Natural killer cell treated with Interleukin-12 subunit alpha and Interleukin-12 subunit beta and Interleukin-15 and Interleukin-18, amount 100 ng/mL, for 72 hours (primary cell): ENCODE results near the gene ATG16L1. TPM values are rescaled to one million over a fixed set of nuclear protein-coding genes. Genes with fewer than 3 reads are reported as not detected.
A peak's percentile ranks its signal among the peaks of the same experiment; 100 is the strongest.

ENCODE experiments used
- ATAC-seq, 2 donors: fragments of 150-1000 bp; cut with Tn5 transposase in 1 of 2; sonication (Bioruptor Pico), chemical (Tn5 transposase) in 1 of 2; 2 replicates each; pipeline ENCODE4 v1.10.0; 2021
- DNase-seq: peaks from one replicate; pipeline ENCODE4 v3.0.0; 2022; ENCODE audit warnings: low spot score
- H3K27ac Mint-ChIP-seq, 2 donors: 1 replicate in 1 of 2; 2 replicates in 1 of 2; pipeline ENCODE4 v1.8.0; 2022; ENCODE audit warnings: mixed read lengths in 2 of 2, mild to moderate bottlenecking in 1 of 2, moderate library complexity in 1 of 2
- H3K27me3 Mint-ChIP-seq, 2 donors: 1 replicate in 1 of 2; 2 replicates in 1 of 2; pipeline ENCODE4 v1.8.0; 2022; ENCODE audit warnings: mixed read lengths in 2 of 2
- H3K36me3 Mint-ChIP-seq: one replicate; pipeline ENCODE4 v1.8.0; 2022; ENCODE audit warnings: mixed read lengths
- H3K4me1 Mint-ChIP-seq, 2 donors: 1 replicate in 1 of 2; 2 replicates in 1 of 2; pipeline ENCODE4 v1.8.0; 2022; ENCODE audit warnings: low read depth in 2 of 2, mixed read lengths in 2 of 2, mild to moderate bottlenecking in 1 of 2
- H3K4me3 Mint-ChIP-seq: one replicate; pipeline ENCODE4 v1.8.0; 2022; ENCODE audit warnings: mixed read lengths
- H3K9me3 Mint-ChIP-seq: 2 replicates; pipeline ENCODE4 v1.8.0; 2022; ENCODE audit warnings: mixed read lengths
- total RNA-seq, 2 donors: library from RNA; stranded (reverse); gene quantifications; one replicate each; pipeline ENCODE4 v1.2.3, GENCODE V29; 2022

ATG16L1 gene
- total RNA-seq, 2 donors from 2014 or later: 39.5 to 78.6 TPM

DNA sequence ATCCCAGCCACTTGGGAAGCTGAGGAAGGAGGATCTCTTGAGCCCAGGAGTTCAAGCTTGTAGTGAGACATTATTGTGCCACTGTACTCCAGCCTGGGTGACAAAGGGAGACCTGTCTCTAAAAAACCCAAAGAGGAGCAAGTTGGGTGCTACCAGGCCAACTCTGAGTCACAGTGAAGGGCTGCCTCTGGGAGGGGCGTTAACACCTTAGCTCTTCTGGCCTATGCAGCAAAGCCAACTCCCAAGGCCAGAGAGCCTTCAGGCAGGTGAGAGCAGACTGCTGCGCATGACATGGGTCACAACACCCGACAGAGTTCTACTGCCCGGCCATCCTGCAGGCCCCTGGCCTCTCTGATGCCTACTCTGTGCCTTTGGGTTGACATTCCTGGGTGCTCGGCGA, 32.6 kb upstream of the ATG16L1 start:
- no peaks in the 10 kb centered on the region for H3K9me3 Mint-ChIP-seq
- no peaks in the 10 kb centered on the region for H3K36me3 Mint-ChIP-seq
- no peaks in the 10 kb centered on the region for H3K27me3 Mint-ChIP-seq
- no peak overlapping the region for H3K4me3 Mint-ChIP-seq
- no peak overlapping the region for H3K27ac Mint-ChIP-seq
- H3K4me1 Mint-ChIP-seq: peaks cover 0 to 2% of the 10 kb centered on the region in 2 donors
- ATAC-seq (no peak), DNase-seq (no peak)

DNA sequence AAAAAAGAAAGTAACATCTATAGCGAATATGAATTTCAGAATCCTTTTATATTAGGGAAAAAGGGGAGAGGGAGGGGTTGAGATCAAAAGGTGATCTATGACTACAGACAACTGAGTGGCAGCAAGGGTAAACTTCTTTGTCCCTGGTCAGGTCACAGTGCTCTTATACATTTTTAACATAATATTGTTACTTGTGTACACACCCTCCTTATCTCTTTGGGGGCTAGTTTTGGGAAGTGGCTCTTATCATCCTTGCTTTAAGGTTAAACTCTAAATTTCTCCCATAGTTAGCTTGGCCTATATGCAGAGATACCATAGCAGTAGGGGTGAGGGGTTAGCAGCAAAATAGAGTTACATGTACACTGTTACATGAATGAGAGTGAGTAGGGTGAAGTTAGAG, 31.6 kb upstream of the ATG16L1 start:
- DNase-seq (no peak), ATAC-seq (no peak)
- Mint-ChIP-seq H3K9me3 (no peaks in the 10 kb centered on the region), H3K27ac (no peak overlapping the region), H3K27me3 (no peaks in the 10 kb centered on the region), H3K4me1 (peaks cover 0 to 2% of the 10 kb centered on the region in 2 donors), H3K36me3 (no peaks in the 10 kb centered on the region), H3K4me3 (no peak overlapping the region)

DNA sequence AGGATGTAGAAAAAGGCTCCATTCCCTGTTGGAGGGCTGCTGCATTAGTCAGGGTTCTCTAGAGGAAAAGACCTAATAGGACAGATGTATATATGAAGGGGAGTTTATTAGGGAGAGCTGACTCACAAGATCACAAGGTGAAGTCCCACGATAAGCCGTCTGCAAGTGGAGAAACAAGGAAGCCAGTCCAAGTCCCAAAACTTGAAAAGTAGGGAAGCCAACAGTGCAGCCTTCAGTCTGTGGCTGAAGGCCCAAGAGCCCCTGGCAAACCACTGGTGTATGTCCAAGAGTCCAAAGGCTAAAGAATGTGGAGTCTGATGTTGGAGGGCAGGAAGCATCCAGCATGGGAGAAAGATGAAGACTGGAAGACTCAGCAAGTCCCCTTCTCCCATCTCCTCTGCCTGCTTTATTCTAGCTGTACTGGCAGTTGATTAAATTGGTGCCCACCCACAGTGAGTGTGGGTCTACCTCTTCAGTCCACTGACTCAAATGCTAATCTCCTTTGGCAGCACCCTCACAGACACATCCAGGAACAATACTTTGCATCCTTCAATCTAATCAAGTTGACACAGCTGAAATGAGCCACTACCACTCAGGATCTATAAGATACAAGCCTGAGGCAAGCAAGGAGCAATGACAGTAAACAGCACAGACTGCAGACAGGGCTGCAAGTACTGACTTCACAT, 30.0 kb upstream of the ATG16L1 start:
- Mint-ChIP-seq H3K36me3 (no peaks in the 10 kb centered on the region), H3K27ac (no peak overlapping the region), H3K9me3 (no peaks in the 10 kb centered on the region), H3K4me3 (no peak overlapping the region), H3K4me1 (peaks cover 2 to 10% of the 10 kb centered on the region in 2 donors), H3K27me3 (no peaks in the 10 kb centered on the region)
- no peak for ATAC-seq
- DNase-seq: no peak

DNA sequence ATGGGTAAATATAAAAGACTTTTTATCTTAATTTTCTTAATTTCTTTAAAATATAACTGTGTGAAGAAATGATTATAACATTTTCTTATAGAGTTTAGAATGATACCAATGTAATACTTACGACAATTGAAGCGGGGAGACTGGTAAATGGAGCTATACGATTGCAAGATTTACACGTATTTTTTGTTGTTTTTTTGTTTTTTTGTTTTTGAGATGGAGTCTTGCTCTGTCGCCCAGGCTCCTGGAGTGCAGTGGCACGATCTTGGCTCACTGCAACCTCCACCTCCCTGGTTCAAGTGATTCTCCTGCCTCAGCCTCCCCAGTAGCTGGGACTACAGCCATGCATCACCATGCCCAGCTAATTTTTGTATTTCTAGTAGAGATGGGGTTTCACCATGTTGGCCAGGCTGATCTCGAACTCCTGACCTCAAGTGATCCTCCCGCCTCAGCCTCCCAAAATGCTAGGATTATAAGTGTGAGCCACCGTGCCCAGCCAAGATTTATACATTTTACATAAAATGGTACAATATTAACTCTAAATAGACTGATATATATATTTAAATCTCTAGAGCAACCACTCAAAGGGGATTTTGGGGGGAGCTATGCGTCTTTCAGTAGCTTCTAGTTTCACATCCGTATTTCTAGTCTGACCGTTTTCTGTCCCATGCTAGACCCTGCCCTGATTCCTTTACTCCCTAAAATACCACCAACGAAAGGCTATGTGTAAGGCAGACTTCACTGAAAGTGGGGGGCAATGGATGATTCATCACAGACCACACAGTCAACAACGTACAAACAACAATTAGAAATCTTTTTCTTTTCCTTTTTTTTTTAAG, 28.2 kb upstream of the ATG16L1 start:
- no peak overlapping the region for H3K4me3 Mint-ChIP-seq
- ATAC-seq: no peak
- H3K27me3 Mint-ChIP-seq: no peaks in the 10 kb centered on the region
- no peak overlapping the region for H3K27ac Mint-ChIP-seq
- DNase-seq: no peak
- H3K9me3 Mint-ChIP-seq: no peaks in the 10 kb centered on the region
- no peaks in the 10 kb centered on the region for H3K36me3 Mint-ChIP-seq
- peaks cover 2 to 13% of the 10 kb centered on the region in 2 donors for H3K4me1 Mint-ChIP-seq

DNA sequence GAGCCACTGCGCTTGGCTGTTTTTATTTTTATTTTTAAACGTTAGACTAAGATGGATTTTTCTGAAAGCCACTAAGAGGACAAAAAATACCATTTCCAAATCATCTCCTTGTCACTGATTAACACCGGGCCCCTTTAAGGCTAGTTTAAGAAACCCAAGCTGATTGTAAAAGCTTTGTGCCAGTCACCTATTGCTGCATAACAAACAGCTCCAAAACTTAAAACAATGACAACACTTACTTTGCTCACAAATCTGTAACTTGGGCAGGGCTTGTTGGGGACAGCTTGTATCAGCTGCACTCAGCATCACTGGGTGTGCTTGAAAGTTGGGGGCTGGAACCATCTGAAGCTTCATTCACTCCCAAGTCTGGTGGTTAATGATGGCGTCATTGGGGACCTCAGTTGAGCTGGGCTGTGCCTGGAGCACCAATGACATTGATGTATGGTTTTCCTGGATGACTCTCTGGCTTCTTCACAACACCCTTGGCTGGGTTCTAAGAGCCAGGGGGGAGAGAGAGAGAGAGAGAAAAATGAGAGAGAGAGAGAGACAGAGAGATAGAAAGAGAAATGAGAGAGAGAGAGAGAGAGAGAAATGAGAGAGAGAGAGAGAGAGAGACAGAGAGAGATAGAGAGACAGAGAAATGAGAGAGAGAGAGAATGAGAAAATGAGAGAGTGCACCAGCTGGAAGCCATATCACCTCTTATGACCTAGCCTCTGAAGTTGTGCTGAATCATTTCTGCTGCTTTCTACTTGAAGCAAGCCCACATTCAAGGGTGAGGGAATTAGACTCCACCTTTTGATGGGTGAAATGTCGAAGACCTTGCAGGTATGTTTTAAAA, 26.0 kb upstream of the ATG16L1 start:
- Mint-ChIP-seq H3K4me3 (no peak overlapping the region), H3K27ac (no peak overlapping the region), H3K36me3 (no peaks in the 10 kb centered on the region), H3K27me3 (no peaks in the 10 kb centered on the region), H3K4me1 (peaks cover 4 to 21% of the 10 kb centered on the region in 2 donors), H3K9me3 (no peaks in the 10 kb centered on the region)
- DNase-seq: no peak
- ATAC-seq: no peak

DNA sequence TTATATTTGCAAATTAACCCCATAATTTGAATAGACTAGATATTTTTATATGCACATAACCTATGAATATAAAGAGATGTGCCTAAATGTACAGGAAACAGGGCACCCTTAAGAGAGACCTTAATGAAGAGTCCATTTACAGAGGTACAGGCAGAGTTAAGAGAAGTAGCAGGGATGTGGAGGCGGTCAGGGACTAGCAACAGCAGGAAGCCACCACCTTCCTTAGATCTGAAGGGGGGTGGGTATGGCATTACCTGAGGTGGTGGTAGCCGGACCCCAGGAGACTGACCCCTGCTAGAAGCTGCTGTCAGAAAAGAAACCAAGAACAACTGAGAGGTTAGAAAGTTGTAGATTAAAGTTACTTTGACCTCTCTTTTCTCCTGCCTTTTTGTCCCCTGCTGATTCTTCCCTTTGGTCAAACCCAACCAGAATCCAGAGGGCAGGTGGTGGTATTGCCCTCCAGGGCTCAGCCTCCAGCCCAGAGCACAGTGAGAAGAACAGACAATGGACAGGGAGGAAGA, 24.9 kb upstream of the ATG16L1 start:
- Mint-ChIP-seq H3K4me3 (no peak overlapping the region), H3K27me3 (no peaks in the 10 kb centered on the region), H3K9me3 (no peaks in the 10 kb centered on the region), H3K27ac (no peak overlapping the region), H3K4me1 (peaks cover 9 to 32% of the 10 kb centered on the region in 2 donors), H3K36me3 (no peaks in the 10 kb centered on the region)
- DNase-seq (no peak), ATAC-seq (no peak)

DNA sequence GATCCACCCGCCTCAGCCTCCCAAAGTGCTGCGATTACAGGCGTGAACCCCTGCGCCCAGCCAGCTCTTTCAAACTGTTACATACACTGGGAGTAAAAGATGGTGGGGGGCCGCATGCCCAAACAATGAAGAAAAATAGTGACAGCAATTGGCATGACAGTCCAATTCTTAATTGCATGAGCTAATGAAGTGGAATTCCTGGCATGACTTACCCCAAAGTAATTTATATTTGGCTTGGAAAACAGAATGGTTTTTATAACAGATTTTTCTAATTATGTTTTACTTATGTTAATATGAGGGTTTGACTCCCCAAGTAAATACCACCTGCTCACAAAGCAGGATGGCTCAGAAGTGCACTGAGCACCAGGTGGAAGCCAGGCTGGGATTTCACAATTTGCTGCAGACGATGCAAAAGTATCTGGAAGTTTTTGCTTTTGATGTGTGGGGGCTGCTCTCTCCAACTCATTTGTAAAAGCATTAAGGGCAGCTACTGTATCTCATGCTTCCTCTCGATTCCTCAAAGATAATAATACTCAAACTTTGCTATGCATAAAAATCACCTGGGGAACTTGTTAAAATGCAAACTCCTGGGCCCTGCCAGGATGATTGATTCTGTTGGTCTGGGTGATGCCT, 24.0 kb upstream of the ATG16L1 start:
- ATAC-seq (no peak), DNase-seq (no peak)
- Mint-ChIP-seq H3K4me3 (no peak overlapping the region), H3K9me3 (no peaks in the 10 kb centered on the region), H3K36me3 (no peaks in the 10 kb centered on the region), H3K4me1 (peaks cover 9 to 39% of the 10 kb centered on the region in 2 donors), H3K27ac (no peak overlapping the region), H3K27me3 (no peaks in the 10 kb centered on the region)

DNA sequence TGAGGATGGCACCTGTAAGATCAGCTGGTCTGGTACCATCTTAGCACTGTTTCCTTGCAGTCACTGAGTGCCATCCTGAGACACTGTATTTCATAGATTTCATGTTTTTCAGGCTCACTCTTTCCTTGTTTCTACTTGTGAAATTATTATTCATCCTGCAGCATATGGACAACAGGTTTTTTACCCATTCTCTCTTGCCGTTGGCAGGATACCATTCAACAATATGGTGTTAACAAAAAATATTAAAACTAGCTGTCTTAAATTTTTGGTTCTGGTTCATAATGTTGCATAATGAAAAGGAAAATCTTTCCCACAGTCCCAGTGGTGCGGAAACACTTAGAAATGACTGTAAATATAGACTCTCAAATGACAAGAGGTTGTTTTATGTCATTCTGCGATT, 23.1 kb upstream of the ATG16L1 start:
- H3K36me3 Mint-ChIP-seq: no peaks in the 10 kb centered on the region
- no peak overlapping the region for H3K27ac Mint-ChIP-seq
- H3K9me3 Mint-ChIP-seq: no peaks in the 10 kb centered on the region
- H3K4me1 Mint-ChIP-seq: peaks cover 9 to 46% of the 10 kb centered on the region in 2 donors
- no peaks in the 10 kb centered on the region for H3K27me3 Mint-ChIP-seq
- no peak for ATAC-seq
- no peak for DNase-seq
- H3K4me3 Mint-ChIP-seq: no peak overlapping the region

DNA sequence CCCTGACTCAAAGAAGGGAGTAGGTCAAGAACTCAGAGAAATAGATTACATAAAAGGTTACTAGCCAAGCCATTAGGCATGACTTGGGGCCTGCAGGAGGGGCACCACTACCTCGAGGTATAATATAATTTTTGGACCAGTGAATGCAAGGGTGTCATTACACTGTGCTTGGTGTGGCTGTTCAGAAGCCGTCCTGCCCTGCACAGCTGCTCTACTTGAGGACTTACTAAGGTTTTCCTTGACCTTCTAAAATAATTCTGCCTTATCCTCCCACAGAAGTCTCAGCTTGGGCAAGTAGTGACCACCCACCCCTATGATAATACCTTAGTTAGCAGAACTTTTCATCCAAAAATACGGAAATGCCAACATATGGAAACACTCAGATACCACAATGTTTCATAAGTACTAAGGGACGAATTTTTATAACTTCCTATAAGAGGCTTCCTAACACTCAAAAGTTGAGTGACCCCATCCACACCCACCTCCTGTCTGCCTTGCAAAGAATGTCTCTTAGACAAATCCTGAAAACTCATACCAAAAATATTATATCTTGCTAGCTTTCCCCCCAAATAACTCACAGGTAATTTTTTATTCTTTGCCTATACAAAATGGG, 17.7 kb upstream of the ATG16L1 start:
- Mint-ChIP-seq H3K27ac (peak overlapping the region; percentile 17 to 82), H3K36me3 (no peaks in the 10 kb centered on the region), H3K27me3 (no peaks in the 10 kb centered on the region), H3K4me3 (peak overlapping the region; percentile 71), H3K4me1 (peaks cover 33 to 69% of the 10 kb centered on the region in 2 donors), H3K9me3 (no peaks in the 10 kb centered on the region)
- ATAC-seq (no peak), DNase-seq (no peak)

DNA sequence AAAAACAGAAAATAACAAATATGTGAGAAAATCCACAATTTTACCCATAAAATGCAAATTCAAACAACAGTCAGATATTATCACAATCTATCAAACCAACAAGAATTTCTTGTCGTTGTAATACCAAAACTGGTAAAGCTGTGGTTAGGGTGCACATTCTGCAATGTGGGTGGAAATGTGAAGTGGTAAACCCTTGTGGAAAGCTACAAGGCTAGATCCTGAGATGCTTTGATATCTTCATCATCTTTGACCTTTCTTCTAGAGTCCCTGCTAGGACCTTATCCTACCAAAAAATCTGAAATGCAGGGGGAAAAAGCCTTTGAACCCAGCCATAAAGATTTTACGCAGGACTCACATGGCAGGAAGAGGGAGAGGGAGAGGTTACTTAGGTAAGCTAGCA, 17.2 kb upstream of the ATG16L1 start:
- Mint-ChIP-seq H3K27ac (peak overlapping the region; percentile 17 to 82), H3K4me1 (peaks cover 38 to 74% of the 10 kb centered on the region in 2 donors), H3K36me3 (no peaks in the 10 kb centered on the region), H3K9me3 (peaks cover under 1% of the 10 kb centered on the region), H3K27me3 (no peaks in the 10 kb centered on the region), H3K4me3 (peak overlapping the region; percentile 71)
- no peak for DNase-seq
- peak; percentile 58 to 64 for ATAC-seq

DNA sequence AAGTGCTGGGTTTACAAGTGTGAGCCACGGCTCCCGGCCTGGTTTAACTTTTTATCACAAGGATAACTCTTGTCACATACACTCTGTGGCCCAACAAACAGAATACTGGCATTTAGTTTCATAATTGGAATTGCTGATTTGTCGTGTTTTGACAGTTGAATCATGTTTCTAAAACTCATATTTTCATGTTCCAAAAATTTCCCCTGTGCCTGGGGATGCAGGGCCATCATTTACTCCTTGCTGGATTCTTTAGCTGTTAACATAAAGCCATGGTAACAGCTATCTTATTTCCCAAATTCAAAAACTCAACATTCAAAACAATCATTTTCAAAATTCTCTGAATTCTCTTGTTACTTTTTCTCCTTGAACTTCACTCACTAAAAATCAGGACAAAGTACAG, 16.5 kb upstream of the ATG16L1 start:
- ATAC-seq (no peak), DNase-seq (no peak)
- H3K27ac Mint-ChIP-seq: peak overlapping the region; percentile 17 to 82
- peak overlapping the region; percentile 71 for H3K4me3 Mint-ChIP-seq
- peaks cover 45 to 79% of the 10 kb centered on the region in 2 donors for H3K4me1 Mint-ChIP-seq
- no peaks in the 10 kb centered on the region for H3K27me3 Mint-ChIP-seq
- H3K36me3 Mint-ChIP-seq: no peaks in the 10 kb centered on the region
- H3K9me3 Mint-ChIP-seq: peaks cover 3% of the 10 kb centered on the region

DNA sequence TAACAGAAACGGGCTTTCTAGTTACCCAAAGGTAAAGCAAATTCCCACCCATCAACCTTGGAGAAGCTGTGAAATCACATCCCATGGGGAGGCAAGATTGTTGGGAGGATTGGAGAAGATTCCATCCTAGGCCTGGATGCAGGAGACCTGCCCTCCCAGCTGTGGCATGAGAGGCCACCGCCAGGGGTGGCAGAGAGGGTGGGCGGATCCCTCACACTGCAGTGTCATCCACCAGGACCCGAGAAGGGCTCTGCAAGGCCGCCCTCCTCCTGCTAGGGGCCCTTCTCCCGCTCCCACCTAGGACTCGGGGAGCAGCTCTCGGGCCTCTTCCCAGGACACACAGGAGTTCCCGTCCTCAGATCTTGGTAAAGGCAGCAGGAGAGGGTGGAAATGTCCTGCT, 15.5 kb upstream of the ATG16L1 start:
- H3K36me3 Mint-ChIP-seq: no peaks in the 10 kb centered on the region
- H3K27me3 Mint-ChIP-seq: no peaks in the 10 kb centered on the region
- H3K4me3 Mint-ChIP-seq: no peak overlapping the region

More for the DNA sequence above, 15.5 kb upstream of the ATG16L1 start:
- ATAC-seq (no peak), DNase-seq (no peak)
- H3K27ac Mint-ChIP-seq: no peak overlapping the region
- H3K4me1 Mint-ChIP-seq: peaks cover 44 to 75% of the 10 kb centered on the region in 2 donors
- H3K9me3 Mint-ChIP-seq: peaks cover 3% of the 10 kb centered on the region
